Duodenal mucosa (tissue), 2 donors: ENCODE data around the gene ME3.

ENCODE experiments used
- H3K27ac ChIP-seq: one replicate; pipeline ENCODE4 v1.7.0; 2013; ENCODE audit warnings: low read depth, low read length
- H3K27me3 ChIP-seq, 2 donors: one replicate each; pipeline ENCODE4 v1.7.0; 2013; ENCODE audit warnings: low read length in 2 of 2, control low read depth in 1 of 2; ENCODE audit not compliant: insufficient read depth in 2 of 2, control insufficient read depth in 1 of 2
- H3K36me3 ChIP-seq, 2 donors: one replicate each; pipeline ENCODE4 v1.7.0; 2013; ENCODE audit warnings: low read length in 2 of 2, control low read depth in 1 of 2; ENCODE audit not compliant: insufficient read depth in 2 of 2, control insufficient read depth in 1 of 2
- H3K4me1 ChIP-seq, 2 donors: one replicate each; pipeline ENCODE4 v1.7.0; 2013; ENCODE audit warnings: low read length in 2 of 2, control low read depth in 1 of 2; ENCODE audit not compliant: insufficient read depth in 2 of 2, control insufficient read depth in 1 of 2
- H3K4me3 ChIP-seq, 2 donors: one replicate each; pipeline ENCODE4 v1.7.0; 2013; ENCODE audit warnings: low read length in 2 of 2, low read depth in 1 of 2
- H3K9ac ChIP-seq, 2 donors: one replicate each; pipeline ENCODE4 v1.7.0; 2013; ENCODE audit warnings: low read length in 2 of 2, low read depth in 1 of 2
- H3K9me3 ChIP-seq, 2 donors: one replicate each; pipeline ENCODE4 v1.7.0; 2013; ENCODE audit warnings: low read length in 2 of 2, control low read depth in 1 of 2; ENCODE audit not compliant: control insufficient read depth in 1 of 2

ME3 gene

GRCh38 chr11:86693518-86693917 is 21.1 kb upstream of the ME3 start:
- no peaks in the 10 kb centered on the region for H3K9me3 ChIP-seq
- H3K27ac ChIP-seq, result no peak overlapping the region
- H3K27me3 ChIP-seq, result peaks cover 0 to 2% of the 10 kb centered on the region in 2 donors
- no peaks in the 10 kb centered on the region for H3K36me3 ChIP-seq
- no peak overlapping the region for H3K4me3 ChIP-seq
- no peak overlapping the region for H3K9ac ChIP-seq
- no peaks in the 10 kb centered on the region for H3K4me1 ChIP-seq

GRCh38 chr11:86692746-86693145 is 20.3 kb upstream of the ME3 start:
- no peaks in the 10 kb centered on the region for H3K36me3 ChIP-seq
- H3K9ac ChIP-seq, result no peak overlapping the region
- no peak overlapping the region for H3K4me3 ChIP-seq
- peaks cover 0 to 2% of the 10 kb centered on the region in 2 donors for H3K27me3 ChIP-seq
- H3K9me3 ChIP-seq, result no peaks in the 10 kb centered on the region
- no peaks in the 10 kb centered on the region for H3K4me1 ChIP-seq
- no peak overlapping the region for H3K27ac ChIP-seq

GRCh38 chr11:86692317-86692716 is 19.9 kb upstream of the ME3 start:
- Histone ChIP-seq H3K4me1 (no peaks in the 10 kb centered on the region), H3K4me3 (no peak overlapping the region), H3K9me3 (no peaks in the 10 kb centered on the region), H3K9ac (no peak overlapping the region), H3K27ac (no peak overlapping the region), H3K27me3 (peaks cover 0 to 2% of the 10 kb centered on the region in 2 donors), H3K36me3 (no peaks in the 10 kb centered on the region)

- Histone ChIP-seq H3K9ac (no peak overlapping the region), H3K27ac (peak overlapping the region; percentile 30), H3K4me3 (no peak overlapping the region), H3K4me1 (no peaks in the 10 kb centered on the region), H3K27me3 (no peaks in the 10 kb centered on the region), H3K36me3 (no peaks in the 10 kb centered on the region), H3K9me3 (no peaks in the 10 kb centered on the region)
Observed at GRCh38 chr11:86688398-86689179, 16.2 kb upstream of the ME3 start.

- no peaks in the 10 kb centered on the region for H3K9me3 ChIP-seq
- no peak overlapping the region for H3K9ac ChIP-seq
- no peak overlapping the region for H3K27ac ChIP-seq
- no peaks in the 10 kb centered on the region for H3K36me3 ChIP-seq
- H3K4me1 ChIP-seq, result no peaks in the 10 kb centered on the region
- H3K4me3 ChIP-seq, result no peak overlapping the region
- H3K27me3 ChIP-seq, result no peaks in the 10 kb centered on the region
Observed at GRCh38 chr11:86687185-86687778, 14.9 kb upstream of the ME3 start.

GRCh38 chr11:86686531-86686930 is 14.1 kb upstream of the ME3 start:
- H3K9ac ChIP-seq, result no peak overlapping the region
- no peaks in the 10 kb centered on the region for H3K27me3 ChIP-seq
- no peaks in the 10 kb centered on the region for H3K36me3 ChIP-seq
- peaks cover 0 to under 1% of the 10 kb centered on the region in 2 donors for H3K4me1 ChIP-seq
- H3K9me3 ChIP-seq, result no peaks in the 10 kb centered on the region
- no peak overlapping the region for H3K27ac ChIP-seq
- H3K4me3 ChIP-seq, result no peak overlapping the region

GRCh38 chr11:86681483-86681756 is 9.0 kb upstream of the ME3 start:
- H3K9me3 ChIP-seq, result no peaks in the 10 kb centered on the region
- H3K36me3 ChIP-seq, result no peaks in the 10 kb centered on the region
- H3K4me1 ChIP-seq, result peaks cover 0 to 3% of the 10 kb centered on the region in 2 donors
- H3K27me3 ChIP-seq, result no peaks in the 10 kb centered on the region
- no peak overlapping the region for H3K27ac ChIP-seq
- H3K9ac ChIP-seq, result no peak overlapping the region
- H3K4me3 ChIP-seq, result no peak overlapping the region

GRCh38 chr11:86680716-86681482 is 8.5 kb upstream of the ME3 start:
- H3K27me3 ChIP-seq, result no peaks in the 10 kb centered on the region
- no peaks in the 10 kb centered on the region for H3K36me3 ChIP-seq
- no peak overlapping the region for H3K27ac ChIP-seq
- H3K4me3 ChIP-seq, result no peak overlapping the region
- H3K4me1 ChIP-seq, result peaks cover 0 to 3% of the 10 kb centered on the region in 2 donors
- H3K9me3 ChIP-seq, result no peaks in the 10 kb centered on the region
- H3K9ac ChIP-seq, result no peak overlapping the region

- Histone ChIP-seq H3K9ac (no peak overlapping the region), H3K9me3 (no peaks in the 10 kb centered on the region), H3K27ac (no peak overlapping the region), H3K4me3 (no peak overlapping the region), H3K27me3 (no peaks in the 10 kb centered on the region), H3K36me3 (no peaks in the 10 kb centered on the region), H3K4me1 (peaks cover 0 to 6% of the 10 kb centered on the region in 2 donors)
Observed at GRCh38 chr11:86678823-86679222, 6.4 kb upstream of the ME3 start.

- H3K4me1 ChIP-seq, result peaks cover 0 to 6% of the 10 kb centered on the region in 2 donors
- H3K27me3 ChIP-seq, result no peaks in the 10 kb centered on the region
- no peak overlapping the region for H3K4me3 ChIP-seq
- H3K27ac ChIP-seq, result no peak overlapping the region
- no peaks in the 10 kb centered on the region for H3K36me3 ChIP-seq
- H3K9ac ChIP-seq, result no peak overlapping the region
- no peaks in the 10 kb centered on the region for H3K9me3 ChIP-seq
Observed at GRCh38 chr11:86678296-86678695, 5.9 kb upstream of the ME3 start.
